GM12872 (cell line): ENCODE measurements around the gene FGFRL1.

ENCODE experiments used
- CTCF ChIP-seq: IDR thresholded peaks from 3 replicates; pipeline ENCODE4 v1.5.1; 2011; ENCODE audit warnings: low read depth, mild to moderate bottlenecking, low read length, moderate library complexity; ENCODE audit not compliant: insufficient read depth

Gene FGFRL1

GRCh38 chr4:1030031-1030430 lies 18.6 kb downstream of the FGFRL1 start:
- TF ChIP-seq CTCF, result no peak

GRCh38 chr4:1030559-1030958 lies 19.1 kb downstream of the FGFRL1 start:
- no peak for TF ChIP-seq CTCF

GRCh38 chr4:1031346-1031745 lies 19.9 kb downstream of the FGFRL1 start:
- TF ChIP-seq CTCF, result no peak

- TF ChIP-seq CTCF, result no peak
Observed at GRCh38 chr4:1031956-1032795, 20.8 kb downstream of the FGFRL1 start.

GRCh38 chr4:1032861-1033260 lies 21.4 kb downstream of the FGFRL1 start:
- TF ChIP-seq CTCF, result no peak

GRCh38 chr4:1033840-1034551 lies 22.6 kb downstream of the FGFRL1 start:
- TF ChIP-seq CTCF, result no peak

GRCh38 chr4:1035510-1035909 lies 24.1 kb downstream of the FGFRL1 start:
- no peak for TF ChIP-seq CTCF
